Endodermal cell (in vitro differentiated cells): Measurements from ENCODE around the gene PLN. TPM values are rescaled to one million over a fixed set of nuclear protein-coding genes. Genes with fewer than 3 reads are reported as not detected.

Experiments
- DNase-seq: peaks from one replicate; pipeline ENCODE4 v3.0.0-alpha.2; 2017
- H3K27ac ChIP-seq: 2 replicates; pipeline ENCODE4 v1.5.1; 2013; ENCODE audit warnings: mild to moderate bottlenecking, low read depth, low read length, moderate library complexity
- H3K27me3 ChIP-seq: 2 replicates; pipeline ENCODE4 v1.6.1; 2013; ENCODE audit warnings: mild to moderate bottlenecking, low read length, moderate library complexity; ENCODE audit not compliant: insufficient read depth, control insufficient read depth, poor library complexity, severe bottlenecking
- H3K36me3 ChIP-seq: 2 replicates; pipeline ENCODE4 v1.7.0; 2013; ENCODE audit warnings: mild to moderate bottlenecking, low read length, moderate library complexity; ENCODE audit not compliant: control insufficient read depth, insufficient read depth
- H3K4me1 ChIP-seq: one replicate; pipeline ENCODE4 v1.7.0; 2013; ENCODE audit warnings: low read length; ENCODE audit not compliant: control insufficient read depth, insufficient read depth
- H3K4me3 ChIP-seq: 2 replicates; pipeline ENCODE4 v1.5.1; 2013; ENCODE audit warnings: mild to moderate bottlenecking, low read length, moderate library complexity
- H3K9ac ChIP-seq: 2 replicates; pipeline ENCODE4 v1.6.1; 2013; ENCODE audit warnings: mild to moderate bottlenecking, low read length, moderate library complexity; ENCODE audit not compliant: poor library complexity, severe bottlenecking; ENCODE audit errors: extremely low read depth
- H3K9me3 ChIP-seq: 2 replicates; pipeline ENCODE4 v1.6.1; 2013; ENCODE audit warnings: mild to moderate bottlenecking, low read length, moderate library complexity; ENCODE audit not compliant: control insufficient read depth
- H3K27ac Mint-ChIP-seq: 2 replicates; pipeline ENCODE4 v1.8.0; 2020; ENCODE audit warnings: mixed read lengths
- H3K27me3 Mint-ChIP-seq: 2 replicates; pipeline ENCODE4 v1.8.0; 2021; ENCODE audit warnings: mild to moderate bottlenecking, mixed read lengths; ENCODE audit not compliant: insufficient read depth
- H3K36me3 Mint-ChIP-seq: 2 replicates; pipeline ENCODE4 v1.8.0; 2020; ENCODE audit warnings: low read depth, mixed read lengths
- H3K4me1 Mint-ChIP-seq: 2 replicates; pipeline ENCODE4 v1.8.0; 2020; ENCODE audit warnings: mixed read lengths
- H3K4me3 Mint-ChIP-seq: 2 replicates; pipeline ENCODE4 v1.8.0; 2020; ENCODE audit warnings: mild to moderate bottlenecking, moderate library complexity, mixed read lengths
- H3K9me3 Mint-ChIP-seq: 2 replicates; pipeline ENCODE4 v1.8.0; 2020; ENCODE audit warnings: mild to moderate bottlenecking, mixed read lengths
- WGBS, 2 experiments: methylation state at CpG; one replicate each; pipeline versions ENCODE4 v1.1.5 to v1.1.7; 2013; ENCODE audit warnings: missing lambda C conversion rate in 2 of 2, mixed read lengths in 1 of 2; ENCODE audit not compliant: insufficient coverage in 1 of 2, insufficient read length in 1 of 2; 5-methylcytosine and 5-hydroxymethylcytosine counted together
- long read RNA-seq, 4 experiments: library from polyadenylated mRNA in 2 of 4; library from RNA in 1 of 4; library from capped mRNA in 1 of 4; stranded (forward) in 3 of 4; unstranded in 1 of 4; transcript quantifications; one replicate each; pipeline ENCODE4 v2.0.0, GENCODE V29; 2020 to 2021; ENCODE audit warnings: inconsistent platforms in 1 of 4
- polyA plus RNA-seq, 2 experiments: library from polyadenylated mRNA; stranded (reverse); fragments of 50-300 nt; gene quantifications; one replicate each; pipeline ENCODE4 v1.2.3, GENCODE V29; 2013
- total RNA-seq, 2 donors: library from RNA; stranded (reverse); fragmentation: NEBNext Ultra II Directional in 1 of 2; extraction: Animal tissue kit (Norgen Biotek cat#: 25700) in 1 of 2; gene quantifications; 2 replicates in 1 of 2; 3 replicates in 1 of 2; pipeline ENCODE4 v1.2.1, GENCODE V29; 2021
- TF ChIP-seq, protein P1 (sequence below): fragments of 200-600 bp; sonication (generic); conservative IDR thresholded peaks from 2 replicates; pipeline ENCODE4 v1.5.0; 2021; ENCODE audit warnings: antibody characterized with exemption, mild to moderate bottlenecking

PLN gene
- not detected for total RNA-seq
- not detected for polyA plus RNA-seq (2013, experiment 1 of 2)
- 0.17 TPM for polyA plus RNA-seq (2013, experiment 2 of 2)
- long read RNA-seq, experiment 1, result 0 reads
- long read RNA-seq, experiment 2, result 0 reads
- long read RNA-seq, experiment 3, result 0 reads
- long read RNA-seq, experiment 4, result 0 reads

DNA sequence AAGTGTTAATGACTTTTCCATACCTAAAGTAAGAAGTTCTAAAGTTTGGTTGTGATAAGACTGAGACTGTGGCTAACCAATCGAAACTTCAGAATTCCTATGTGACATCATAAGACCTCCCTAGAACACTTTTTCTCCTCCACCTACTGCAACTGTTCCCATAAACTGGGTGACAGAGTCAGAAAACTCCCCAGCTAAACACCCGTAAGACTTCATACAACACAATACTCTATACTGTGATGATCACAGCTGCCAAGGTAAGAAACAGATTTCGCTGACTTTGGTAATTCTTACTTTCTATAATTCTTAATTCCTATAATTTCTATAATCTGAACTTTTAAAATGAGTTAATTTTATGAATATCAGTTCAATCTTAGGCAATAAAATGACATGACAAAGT lies at the start of gene PLN:
TSS of gene PLN (plus strand) at position 161 of the 400 bp plus-strand sequence. CDS start 10,626 bp downstream, outside the sequence.
- Histone ChIP-seq H3K9ac (no peak within 1 kb of the TSS), H3K4me3 (no peak within 1 kb of the TSS), H3K27me3 (no peaks in the 10 kb centered on the region), H3K36me3 (no peaks in the 10 kb centered on the region), H3K9me3 (no peaks in the 10 kb centered on the region), H3K4me1 (no peaks in the 10 kb centered on the region), H3K27ac (no peak within 1 kb of the TSS)
- Mint-ChIP-seq H3K4me3 (no peak within 1 kb of the TSS), H3K9me3 (no peaks in the 10 kb centered on the region), H3K4me1 (no peaks in the 10 kb centered on the region), H3K27me3 (no peaks in the 10 kb centered on the region), H3K27ac (no peak within 1 kb of the TSS), H3K36me3 (no peaks in the 10 kb centered on the region)
- TF ChIP-seq, protein P1, sequence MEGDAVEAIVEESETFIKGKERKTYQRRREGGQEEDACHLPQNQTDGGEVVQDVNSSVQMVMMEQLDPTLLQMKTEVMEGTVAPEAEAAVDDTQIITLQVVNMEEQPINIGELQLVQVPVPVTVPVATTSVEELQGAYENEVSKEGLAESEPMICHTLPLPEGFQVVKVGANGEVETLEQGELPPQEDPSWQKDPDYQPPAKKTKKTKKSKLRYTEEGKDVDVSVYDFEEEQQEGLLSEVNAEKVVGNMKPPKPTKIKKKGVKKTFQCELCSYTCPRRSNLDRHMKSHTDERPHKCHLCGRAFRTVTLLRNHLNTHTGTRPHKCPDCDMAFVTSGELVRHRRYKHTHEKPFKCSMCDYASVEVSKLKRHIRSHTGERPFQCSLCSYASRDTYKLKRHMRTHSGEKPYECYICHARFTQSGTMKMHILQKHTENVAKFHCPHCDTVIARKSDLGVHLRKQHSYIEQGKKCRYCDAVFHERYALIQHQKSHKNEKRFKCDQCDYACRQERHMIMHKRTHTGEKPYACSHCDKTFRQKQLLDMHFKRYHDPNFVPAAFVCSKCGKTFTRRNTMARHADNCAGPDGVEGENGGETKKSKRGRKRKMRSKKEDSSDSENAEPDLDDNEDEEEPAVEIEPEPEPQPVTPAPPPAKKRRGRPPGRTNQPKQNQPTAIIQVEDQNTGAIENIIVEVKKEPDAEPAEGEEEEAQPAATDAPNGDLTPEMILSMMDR, result no peak
- 94 to 100% methylated on average over 1 to 3 of the region's 3 CpGs for WGBS, 2 experiments
- no peak for DNase-seq

DNA sequence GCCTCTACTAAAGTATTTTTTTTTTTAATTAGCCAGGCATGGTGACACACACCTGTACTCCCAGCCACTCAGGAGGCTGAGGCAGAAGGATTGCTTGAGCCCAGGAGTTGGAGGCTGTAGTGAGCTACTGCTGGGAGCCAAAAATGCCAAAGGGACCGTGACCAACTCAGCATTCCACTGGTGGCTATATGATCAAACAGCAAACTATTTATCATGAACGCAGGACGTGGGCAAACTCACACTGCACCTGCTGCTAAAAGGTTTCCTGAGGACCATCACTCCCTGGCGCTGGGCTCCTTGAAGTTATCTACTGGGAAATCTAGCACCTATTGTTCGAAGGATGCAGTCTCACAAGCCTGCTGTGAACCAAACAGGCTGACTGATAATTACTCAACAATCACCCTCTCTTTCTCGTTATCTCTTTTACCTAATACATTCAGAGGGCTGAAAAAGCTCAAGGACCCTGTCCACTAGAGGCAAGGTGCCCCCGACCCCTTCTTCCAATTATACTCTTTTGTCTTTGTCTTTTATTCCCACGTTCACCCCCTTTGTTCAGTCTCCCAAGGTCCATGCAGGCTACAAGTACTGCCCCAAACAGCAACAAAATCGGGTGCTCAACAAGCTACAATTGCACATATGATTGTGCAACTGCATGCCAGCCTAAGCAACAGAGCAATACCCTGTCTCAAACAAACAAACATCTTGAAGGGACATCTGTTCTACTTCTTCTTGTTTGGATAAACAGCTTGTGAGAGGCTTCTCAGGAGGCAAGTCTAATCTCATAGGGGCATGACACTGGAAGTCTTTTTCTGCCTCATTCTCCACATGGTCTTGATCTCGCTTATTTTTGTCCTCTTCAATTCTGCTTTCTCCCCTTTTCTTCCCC lies 47.7 kb upstream of the PLN start:
- H3K9ac ChIP-seq, result peak overlapping the region; percentile 31
- H3K4me3 Mint-ChIP-seq, result no peak overlapping the region

DNA sequence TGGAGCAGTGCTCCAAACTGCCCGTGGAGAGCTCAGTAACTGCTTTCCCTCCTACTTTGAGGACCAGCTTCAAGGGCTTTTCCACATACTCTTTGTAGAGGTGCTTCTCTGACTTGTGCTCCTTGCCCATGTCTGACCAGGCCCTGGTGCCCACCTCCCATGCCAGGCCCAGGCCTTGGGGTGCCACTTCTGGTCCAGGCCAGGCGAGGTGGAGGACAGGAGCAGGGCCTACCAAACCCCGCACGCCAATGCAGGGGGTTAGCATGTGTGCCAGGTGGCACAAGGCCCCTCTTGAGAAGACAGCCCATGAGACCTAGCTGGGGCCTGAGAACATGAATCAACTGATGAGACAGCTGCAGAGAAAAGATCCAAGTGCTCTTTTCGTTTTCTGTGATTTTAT lies 47.0 kb upstream of the PLN start:
- Histone ChIP-seq H3K36me3 (peaks cover 5% of the 10 kb centered on the region), H3K9me3 (peaks cover 41% of the 10 kb centered on the region), H3K27ac (peak overlapping the region; percentile 50), H3K4me1 (peaks cover 3% of the 10 kb centered on the region), H3K27me3 (no peaks in the 10 kb centered on the region), H3K4me3 (peak overlapping the region; percentile 41), H3K9ac (peak overlapping the region; percentile 31)
- no peak for DNase-seq
- no peak overlapping the region for H3K4me3 Mint-ChIP-seq
- peaks cover 8% of the 10 kb centered on the region for H3K4me1 Mint-ChIP-seq
- peak overlapping the region; percentile 80 for H3K27ac Mint-ChIP-seq
- H3K9me3 Mint-ChIP-seq, result peaks cover 6% of the 10 kb centered on the region
- H3K27me3 Mint-ChIP-seq, result no peaks in the 10 kb centered on the region
- H3K36me3 Mint-ChIP-seq, result peaks cover 12% of the 10 kb centered on the region
- 92% methylated on average over 5 of the region's 5 CpGs; no CpG with 5 or more reads in 1 of the 2 experiments for WGBS, 2 experiments
- TF ChIP-seq, protein P1, result no peak

More for the DNA sequence above, 47.7 kb upstream of the PLN start:
- H3K27me3 ChIP-seq, result no peaks in the 10 kb centered on the region
- H3K9me3 Mint-ChIP-seq, result peaks cover 6% of the 10 kb centered on the region
- H3K4me1 ChIP-seq, result peaks cover 3% of the 10 kb centered on the region
- peak overlapping the region; percentile 80 for H3K27ac Mint-ChIP-seq
- H3K9me3 ChIP-seq, result peaks cover 42% of the 10 kb centered on the region
- TF ChIP-seq, protein P1, result no peak
- no peaks in the 10 kb centered on the region for H3K27me3 Mint-ChIP-seq
- 56 to 76% methylated on average over 8 to 10 of the region's 10 CpGs for WGBS, 2 experiments
- peaks cover 8% of the 10 kb centered on the region for H3K4me1 Mint-ChIP-seq
- peak; percentile 74 for DNase-seq
- H3K36me3 Mint-ChIP-seq, result peaks cover 12% of the 10 kb centered on the region
- peak overlapping the region; percentile 50 for H3K27ac ChIP-seq
- peaks cover 5% of the 10 kb centered on the region for H3K36me3 ChIP-seq
- H3K4me3 ChIP-seq, result peak overlapping the region; percentile 41
